Effector memory CD8-positive, alpha-beta T cell (primary cell): ENCODE results near the gene CELA3A.
A peak's percentile ranks its signal among the peaks of the same experiment; 100 is the strongest.
"Not testable (repeated sequence)": the region's sequence is repeated elsewhere in the genome, so short reads cannot be mapped to it uniquely, and the experiment has no call there.

Source experiments
- ATAC-seq: fragments of 150-1000 bp; cut with Tn5 transposase; replicated peaks from 2 replicates; pipeline ENCODE4 v1.10.0; 2021; ENCODE audit warnings: mild to moderate bottlenecking, moderate library complexity
- DNase-seq, 3 experiments: peaks; one replicate each; pipeline ENCODE4 v3.0.0; 2021
- H3K27ac Mint-ChIP-seq, 2 donors: one replicate each; pipeline ENCODE4 v1.8.0; 2022; ENCODE audit warnings: mild to moderate bottlenecking in 2 of 2, mixed read lengths in 2 of 2, moderate library complexity in 2 of 2
- H3K27me3 Mint-ChIP-seq, 2 donors: one replicate each; pipeline ENCODE4 v1.8.0; 2022; ENCODE audit warnings: mixed read lengths in 2 of 2
- H3K36me3 Mint-ChIP-seq: one replicate; pipeline ENCODE4 v1.8.0; 2022; ENCODE audit warnings: mild to moderate bottlenecking, moderate library complexity, mixed read lengths; ENCODE audit not compliant: insufficient read depth
- H3K4me1 Mint-ChIP-seq, 2 donors: one replicate each; pipeline ENCODE4 v1.8.0; 2022; ENCODE audit warnings: low read depth in 2 of 2, mixed read lengths in 2 of 2
- H3K4me3 Mint-ChIP-seq, 2 donors: one replicate each; pipeline ENCODE4 v1.8.0; 2022; ENCODE audit warnings: mild to moderate bottlenecking in 2 of 2, mixed read lengths in 2 of 2, moderate library complexity in 2 of 2
- H3K9me3 Mint-ChIP-seq, 2 donors: one replicate each; pipeline ENCODE4 v1.8.0; 2022; ENCODE audit warnings: mixed read lengths in 2 of 2

The CELA3A gene

DNA sequence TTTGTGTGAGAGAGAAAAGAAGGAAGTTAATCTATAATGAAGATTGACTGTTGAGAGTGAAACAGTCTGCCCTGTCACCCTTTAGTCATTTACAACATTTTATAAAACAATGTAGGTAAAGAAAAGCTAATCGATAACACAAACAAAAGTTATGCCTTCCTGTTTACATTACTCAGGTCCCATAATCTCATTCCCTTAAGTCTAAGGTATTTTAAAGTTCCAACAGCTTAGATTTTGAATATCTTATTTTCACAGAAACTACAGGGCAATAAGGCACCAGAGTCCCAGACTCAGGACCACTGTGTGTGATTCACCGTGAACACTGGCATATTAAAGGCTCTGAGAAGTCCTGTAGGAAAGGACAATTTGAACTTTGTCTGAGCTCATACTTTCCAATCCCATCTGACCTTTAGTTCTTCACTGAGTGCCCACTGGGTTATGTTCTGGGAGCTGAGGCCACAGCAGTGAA, 28.4 kb upstream of the CELA3A start:
- not testable (repeated sequence) for ATAC-seq, DNase-seq, H3K36me3 Mint-ChIP-seq, H3K9me3 Mint-ChIP-seq, H3K4me1 Mint-ChIP-seq, H3K27me3 Mint-ChIP-seq, H3K4me3 Mint-ChIP-seq, H3K27ac Mint-ChIP-seq

DNA sequence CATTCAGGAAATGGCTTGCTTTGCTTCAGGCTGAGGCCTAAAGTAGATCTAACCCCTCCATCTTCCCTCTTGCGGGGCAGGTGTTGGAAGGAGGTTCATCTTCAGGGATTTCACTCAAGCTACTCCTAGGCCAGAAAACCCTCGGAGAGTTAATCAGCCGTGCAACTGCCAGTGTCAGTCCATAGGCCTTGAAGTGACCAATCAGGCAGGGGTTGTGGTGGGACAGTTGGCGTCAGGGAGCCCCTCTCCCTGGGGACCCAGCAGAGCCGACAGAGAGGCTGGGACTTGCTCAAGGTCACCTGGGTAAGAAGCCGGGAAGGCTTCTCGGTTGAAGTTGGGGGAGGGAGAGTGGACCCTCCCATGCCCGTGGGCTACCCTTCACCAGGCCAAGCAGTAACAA, 27.5 kb upstream of the CELA3A start:
- H3K27ac Mint-ChIP-seq = peak overlapping the region in 1 of 2 donors; percentile 10
- not testable (repeated sequence) for H3K9me3 Mint-ChIP-seq, H3K4me3 Mint-ChIP-seq, H3K27me3 Mint-ChIP-seq, DNase-seq, ATAC-seq, H3K36me3 Mint-ChIP-seq, H3K4me1 Mint-ChIP-seq

DNA sequence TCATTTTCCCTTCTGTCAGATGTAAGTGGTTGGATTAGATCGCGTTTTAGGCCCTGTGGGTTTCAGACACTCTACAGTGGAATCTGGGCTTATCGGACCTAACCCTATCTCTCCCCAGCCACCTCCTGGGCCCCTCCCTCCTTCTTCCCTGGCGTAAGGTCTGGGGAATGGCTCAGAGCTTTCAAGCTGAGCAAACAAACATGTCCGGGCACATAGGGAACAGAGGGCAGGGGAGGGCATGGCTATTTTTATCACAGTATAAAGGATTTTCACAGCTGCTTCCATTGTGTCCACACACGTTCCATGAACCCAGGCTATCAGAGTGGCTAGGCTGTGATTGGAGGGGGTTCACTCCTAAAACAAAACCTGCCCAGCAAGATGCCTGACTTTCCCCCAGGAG, 26.8 kb upstream of the CELA3A start:
- H3K27ac Mint-ChIP-seq, H3K27me3 Mint-ChIP-seq, H3K4me3 Mint-ChIP-seq, ATAC-seq, DNase-seq, H3K9me3 Mint-ChIP-seq, H3K36me3 Mint-ChIP-seq, H3K4me1 Mint-ChIP-seq: not testable (repeated sequence)

DNA sequence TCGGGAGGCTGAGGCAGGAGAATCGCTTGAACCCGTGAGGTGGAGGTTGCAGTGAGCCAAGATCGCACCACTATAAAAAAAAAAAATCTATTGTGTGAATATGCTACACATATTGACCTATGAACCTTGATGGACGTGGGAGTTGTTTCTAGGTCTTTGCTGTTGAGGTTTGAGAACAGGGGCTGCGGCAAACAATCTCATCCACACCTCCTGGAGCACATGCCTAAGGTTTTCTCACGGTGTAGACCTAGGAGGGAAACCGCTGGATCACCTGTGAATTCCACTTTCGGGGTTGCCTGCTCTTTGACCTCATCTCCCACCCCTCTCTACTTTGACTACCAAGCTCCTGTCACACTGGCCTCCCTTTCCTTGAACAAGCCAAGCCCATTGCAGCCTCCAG, 26.2 kb upstream of the CELA3A start:
- H3K4me1 Mint-ChIP-seq, H3K27ac Mint-ChIP-seq, H3K9me3 Mint-ChIP-seq: not testable (repeated sequence)

DNA sequence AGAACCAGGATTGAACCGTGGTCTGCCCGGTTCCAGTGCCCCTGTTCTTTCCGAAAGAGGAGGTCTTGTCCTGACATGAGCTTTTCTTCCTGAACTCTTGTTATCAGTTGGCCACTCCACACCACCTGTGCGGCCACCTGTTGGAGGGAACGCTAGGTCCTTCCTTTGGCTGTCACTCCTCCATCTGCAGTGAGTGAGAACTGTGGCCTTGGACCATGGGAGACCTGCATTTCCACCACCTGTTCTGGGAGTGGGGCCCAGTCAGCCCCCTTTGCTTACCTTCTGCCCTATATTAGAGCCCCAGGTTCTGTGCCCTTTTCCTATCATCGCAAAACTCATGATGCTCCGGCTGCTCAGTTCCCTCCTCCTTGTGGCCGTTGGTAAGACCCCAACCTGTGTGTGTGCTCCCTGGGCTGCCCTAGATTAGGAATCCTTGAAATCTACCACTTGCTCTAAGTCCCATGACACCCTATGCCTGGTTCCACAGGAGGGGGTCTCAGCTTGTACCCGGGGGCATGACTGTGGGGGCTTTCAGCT, 24.7 kb upstream of the CELA3A start, which contains the start of gene CELA3B:
Gene CELA3B (plus strand): TSS at position 320 of the 537 bp plus-strand sequence. CDS start 18 bp downstream, at position 338.
- not testable (repeated sequence) for H3K36me3 Mint-ChIP-seq

More for the DNA sequence above, 26.2 kb upstream of the CELA3A start:
- not testable (repeated sequence) for ATAC-seq, H3K4me3 Mint-ChIP-seq, DNase-seq, H3K36me3 Mint-ChIP-seq, H3K27me3 Mint-ChIP-seq

DNA sequence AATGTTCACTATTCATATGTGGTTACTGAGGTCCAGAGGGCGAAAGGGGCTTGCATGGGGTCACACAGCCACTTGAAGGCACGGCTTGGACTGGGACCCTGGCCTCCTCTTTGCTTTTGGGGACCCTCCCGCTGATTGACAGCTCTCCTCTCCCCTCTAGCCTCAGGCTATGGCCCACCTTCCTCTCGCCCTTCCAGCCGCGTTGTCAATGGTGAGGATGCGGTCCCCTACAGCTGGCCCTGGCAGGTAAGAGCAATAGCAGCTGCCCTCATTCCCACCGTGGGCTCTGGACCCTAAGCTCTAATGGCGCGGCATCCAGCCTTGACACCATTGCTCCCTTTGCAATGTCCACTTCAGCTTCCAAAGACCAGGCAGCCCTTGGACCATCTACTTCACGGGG, 23.2 kb upstream of the CELA3A start:
- not testable (repeated sequence) for DNase-seq, H3K36me3 Mint-ChIP-seq, ATAC-seq, H3K4me3 Mint-ChIP-seq, H3K27ac Mint-ChIP-seq, H3K9me3 Mint-ChIP-seq, H3K27me3 Mint-ChIP-seq, H3K4me1 Mint-ChIP-seq

More for the DNA sequence above, 24.7 kb upstream of the CELA3A start, which contains the start of gene CELA3B:
- H3K4me1 Mint-ChIP-seq, ATAC-seq, H3K27me3 Mint-ChIP-seq, H3K27ac Mint-ChIP-seq, H3K4me3 Mint-ChIP-seq, H3K9me3 Mint-ChIP-seq, DNase-seq: not testable (repeated sequence)

DNA sequence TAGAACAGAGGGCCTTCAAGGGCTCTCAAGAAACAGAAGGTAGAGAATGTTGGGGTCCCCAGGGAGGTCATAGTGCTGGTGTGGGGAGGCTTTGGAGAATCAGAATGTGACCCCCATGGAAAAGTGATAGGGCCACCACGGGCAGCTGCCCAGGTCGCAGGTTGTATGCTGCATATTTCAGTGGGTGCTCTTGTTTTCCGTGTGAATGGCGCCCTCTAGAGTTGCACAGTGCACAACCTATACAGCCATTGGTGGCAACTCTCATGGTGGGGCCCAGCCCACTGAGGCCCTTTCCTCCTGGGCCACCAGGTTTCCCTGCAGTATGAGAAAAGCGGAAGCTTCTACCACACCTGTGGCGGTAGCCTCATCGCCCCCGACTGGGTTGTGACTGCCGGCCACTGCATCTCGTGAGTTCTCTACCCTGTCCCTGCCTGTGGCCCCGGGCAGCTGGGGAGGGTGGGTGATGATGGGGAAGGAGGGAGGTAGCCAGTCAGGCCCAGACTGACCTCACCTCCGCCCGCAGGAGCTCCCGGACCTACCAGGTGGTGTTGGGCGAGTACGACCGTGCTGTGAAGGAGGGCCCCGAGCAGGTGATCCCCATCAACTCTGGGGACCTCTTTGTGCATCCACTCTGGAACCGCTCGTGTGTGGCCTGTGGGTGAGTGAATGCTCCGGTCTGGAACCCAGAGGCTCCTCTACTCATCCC, 20.8 kb upstream of the CELA3A start:
- H3K9me3 Mint-ChIP-seq, DNase-seq, H3K4me1 Mint-ChIP-seq, H3K4me3 Mint-ChIP-seq, H3K36me3 Mint-ChIP-seq, H3K27ac Mint-ChIP-seq, H3K27me3 Mint-ChIP-seq, ATAC-seq: not testable (repeated sequence)

DNA sequence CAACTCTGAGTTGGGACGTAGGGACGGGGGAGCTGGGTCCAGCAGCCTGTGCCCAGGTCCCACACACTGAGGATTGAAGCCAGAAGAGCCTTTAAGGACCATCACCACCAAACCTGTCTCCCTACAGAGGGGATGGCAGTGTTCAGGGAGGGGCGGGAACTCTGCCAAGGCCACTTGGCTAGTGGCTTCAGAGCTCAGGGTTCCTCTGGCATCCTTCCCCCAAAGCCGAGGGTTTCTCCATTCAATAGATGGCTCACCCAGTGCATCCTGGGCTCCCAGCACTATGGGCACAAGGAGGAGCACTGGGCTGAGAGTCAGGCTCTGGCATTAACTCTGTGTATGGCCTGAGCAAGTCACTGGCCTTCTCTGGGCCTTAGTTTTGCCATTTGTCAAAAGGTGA, 20.2 kb upstream of the CELA3A start:
- DNase-seq, H3K4me1 Mint-ChIP-seq, H3K9me3 Mint-ChIP-seq, ATAC-seq, H3K27ac Mint-ChIP-seq, H3K27me3 Mint-ChIP-seq, H3K4me3 Mint-ChIP-seq, H3K36me3 Mint-ChIP-seq: not testable (repeated sequence)

DNA sequence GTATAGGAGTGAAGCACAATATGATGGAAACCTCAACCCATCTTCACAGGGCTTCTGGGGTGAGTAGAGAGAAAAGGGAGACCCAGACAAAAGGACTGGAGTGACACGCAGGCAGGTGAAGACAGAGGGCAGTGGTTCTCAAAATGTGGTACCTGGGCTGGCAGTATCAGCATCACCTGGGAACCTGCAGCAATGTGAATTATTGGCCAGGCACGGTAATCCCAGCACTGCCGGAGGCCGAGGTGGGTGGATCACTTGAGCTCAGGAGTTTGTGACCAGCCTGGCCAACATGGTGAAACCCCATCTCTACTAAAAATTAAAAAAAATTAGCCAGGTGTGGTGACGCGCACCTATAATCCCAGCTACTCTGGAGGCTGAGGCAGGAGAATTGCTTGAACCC, 19.3 kb upstream of the CELA3A start:
- H3K9me3 Mint-ChIP-seq, H3K27ac Mint-ChIP-seq, H3K36me3 Mint-ChIP-seq, ATAC-seq, DNase-seq, H3K4me1 Mint-ChIP-seq, H3K27me3 Mint-ChIP-seq, H3K4me3 Mint-ChIP-seq: not testable (repeated sequence)

DNA sequence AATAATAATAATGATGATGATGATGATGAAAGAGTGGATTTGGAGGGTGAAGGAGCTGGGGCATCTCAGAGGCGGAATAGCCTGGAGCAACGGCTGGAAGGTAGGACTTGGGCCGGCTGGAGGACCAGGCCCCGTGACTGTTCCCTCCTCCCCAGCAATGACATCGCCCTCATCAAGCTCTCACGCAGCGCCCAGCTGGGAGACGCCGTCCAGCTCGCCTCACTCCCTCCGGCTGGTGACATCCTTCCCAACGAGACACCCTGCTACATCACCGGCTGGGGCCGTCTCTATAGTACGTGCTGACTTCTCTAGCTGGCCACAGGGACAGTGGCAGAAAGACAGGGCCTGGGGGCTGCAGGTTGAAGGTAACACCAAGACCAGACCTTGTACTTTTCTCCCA, 17.9 kb upstream of the CELA3A start:
- not testable (repeated sequence) for H3K9me3 Mint-ChIP-seq, H3K36me3 Mint-ChIP-seq, ATAC-seq, DNase-seq, H3K4me1 Mint-ChIP-seq, H3K27ac Mint-ChIP-seq, H3K4me3 Mint-ChIP-seq, H3K27me3 Mint-ChIP-seq

DNA sequence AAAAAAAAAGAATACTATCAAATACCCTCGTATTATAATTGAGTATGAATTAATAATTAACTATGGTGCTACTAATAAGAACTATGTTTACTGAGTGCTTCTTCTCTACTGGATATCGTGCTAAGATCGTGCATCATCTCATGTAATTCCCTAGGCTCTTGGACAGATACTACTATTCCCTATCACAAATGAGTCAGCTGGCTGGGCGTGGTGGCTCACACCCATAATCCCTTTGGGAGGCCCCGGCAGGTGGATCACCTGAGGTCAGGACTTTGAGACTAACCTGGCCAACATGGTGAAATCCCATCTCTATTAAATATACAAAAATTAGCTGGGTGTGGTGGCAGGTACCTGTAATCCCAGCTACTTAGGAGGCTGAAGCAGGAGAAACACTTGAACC, 15.6 kb upstream of the CELA3A start:
- not testable (repeated sequence) for H3K9me3 Mint-ChIP-seq, ATAC-seq, H3K4me1 Mint-ChIP-seq, H3K4me3 Mint-ChIP-seq, H3K36me3 Mint-ChIP-seq, H3K27me3 Mint-ChIP-seq, DNase-seq, H3K27ac Mint-ChIP-seq

DNA sequence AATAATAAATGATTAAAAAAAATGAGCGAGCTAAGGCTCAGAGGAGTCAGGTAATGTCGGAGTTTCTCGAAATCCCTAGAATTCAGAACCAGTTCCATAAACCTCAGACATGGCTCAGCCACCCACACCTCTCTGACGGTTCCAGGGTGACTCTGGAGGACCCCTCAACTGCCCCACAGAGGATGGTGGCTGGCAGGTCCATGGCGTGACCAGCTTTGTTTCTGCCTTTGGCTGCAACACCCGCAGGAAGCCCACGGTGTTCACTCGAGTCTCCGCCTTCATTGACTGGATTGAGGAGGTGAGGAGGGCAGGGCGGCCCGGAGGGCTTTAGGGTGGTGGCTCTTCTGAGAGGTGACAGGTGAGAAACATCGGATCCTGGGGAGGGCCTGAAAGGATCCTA, 15.1 kb upstream of the CELA3A start:
- H3K36me3 Mint-ChIP-seq, H3K4me1 Mint-ChIP-seq, ATAC-seq, DNase-seq, H3K4me3 Mint-ChIP-seq, H3K27me3 Mint-ChIP-seq, H3K27ac Mint-ChIP-seq, H3K9me3 Mint-ChIP-seq: not testable (repeated sequence)

DNA sequence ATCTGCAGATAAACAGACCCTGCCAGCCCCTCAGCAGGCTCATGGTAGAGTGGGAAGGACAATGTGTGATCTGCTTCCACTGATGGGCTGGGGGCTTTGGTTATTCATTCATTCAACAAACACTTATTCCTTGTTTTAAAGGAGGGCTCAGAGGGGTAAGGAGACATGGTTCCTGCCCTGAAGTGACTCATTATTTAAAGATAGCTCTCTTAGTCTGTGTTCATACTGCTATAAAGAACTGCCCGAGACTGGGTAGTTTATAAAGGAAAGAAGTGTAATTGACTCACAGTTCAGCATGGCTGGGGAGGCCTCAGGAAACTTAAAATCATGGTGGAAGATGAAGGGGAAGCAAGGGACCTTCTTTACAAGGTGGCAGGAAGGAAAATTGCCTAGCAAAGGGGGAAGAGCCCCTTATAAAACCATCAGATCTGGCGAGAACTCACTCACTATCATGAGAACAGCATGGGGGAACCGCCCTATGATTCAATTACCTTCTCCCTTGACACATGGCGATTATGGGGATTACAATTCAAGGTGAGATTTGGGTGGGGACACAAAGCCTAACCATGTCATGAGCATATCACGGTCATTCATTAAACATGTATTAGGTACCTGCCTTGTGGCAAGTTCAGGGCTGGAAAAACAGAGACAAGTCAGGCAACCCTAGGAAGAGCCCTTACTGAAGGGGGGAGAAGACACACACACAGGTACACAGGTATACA, 11.6 kb upstream of the CELA3A start:
- not testable (repeated sequence) for H3K4me3 Mint-ChIP-seq, ATAC-seq, H3K27ac Mint-ChIP-seq, H3K4me1 Mint-ChIP-seq, H3K9me3 Mint-ChIP-seq, DNase-seq, H3K27me3 Mint-ChIP-seq, H3K36me3 Mint-ChIP-seq

DNA sequence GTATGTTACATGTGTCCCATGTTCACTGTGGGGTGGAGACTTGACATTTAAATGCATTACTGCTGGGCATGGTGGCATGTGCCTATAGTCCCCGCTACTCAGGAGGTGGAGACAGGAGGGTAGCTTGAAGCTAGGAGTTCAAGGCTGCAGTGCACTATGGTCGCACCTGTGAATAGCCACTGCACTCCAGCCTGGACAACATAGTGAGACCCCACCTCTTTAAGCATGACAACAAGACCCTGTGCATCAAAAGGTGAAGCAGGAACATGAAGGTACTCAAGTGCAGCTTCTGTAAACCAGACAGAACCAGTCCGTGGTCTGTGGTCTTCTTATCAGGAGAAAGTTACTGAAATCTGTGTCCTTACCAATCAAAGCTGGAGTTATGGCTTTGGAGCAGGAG, 9.3 kb upstream of the CELA3A start:
- H3K4me3 Mint-ChIP-seq, H3K27me3 Mint-ChIP-seq, ATAC-seq, H3K36me3 Mint-ChIP-seq, H3K27ac Mint-ChIP-seq, H3K9me3 Mint-ChIP-seq, DNase-seq, H3K4me1 Mint-ChIP-seq: not testable (repeated sequence)
